ENCODE data around the gene KRT86.

Gene KRT86

DNA sequence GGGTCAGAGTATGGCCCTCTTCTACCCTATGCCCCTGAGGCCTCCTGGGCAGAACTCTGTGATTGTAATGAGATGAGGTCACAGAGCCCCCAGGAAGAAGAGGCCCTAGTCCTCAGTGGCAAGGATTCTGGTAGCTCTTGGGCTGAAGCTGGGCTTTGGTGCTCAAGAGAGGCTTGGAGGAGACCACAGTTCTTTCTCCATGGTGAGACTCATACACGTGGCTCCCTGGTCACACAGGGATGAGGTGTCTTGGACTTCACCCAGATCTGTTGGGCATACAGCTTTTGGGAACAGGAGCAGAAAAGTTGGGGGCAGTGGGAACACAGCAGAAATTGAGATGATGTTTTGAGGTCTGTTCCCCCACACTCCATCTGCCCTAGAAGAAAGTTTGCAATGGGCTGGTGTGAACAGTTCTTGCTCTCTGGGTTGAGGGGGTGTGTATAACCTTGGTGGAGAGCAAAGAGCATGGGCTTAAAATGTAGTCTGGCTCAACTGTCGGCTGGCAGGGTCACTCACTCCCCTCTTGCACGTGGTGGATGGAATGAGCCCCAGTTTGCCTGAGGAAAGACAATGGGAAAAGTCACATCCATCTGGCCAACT, at the start of gene KRT86:
Gene KRT86, plus strand, starts transcription at position 125 of the 600 bp plus-strand sequence. CDS start 27,272 bp downstream, outside the sequence.
- no peak for DNase-seq (ENCODE audit: low read depth in 2 of 3, low spot score in 2 of 3)

DNA sequence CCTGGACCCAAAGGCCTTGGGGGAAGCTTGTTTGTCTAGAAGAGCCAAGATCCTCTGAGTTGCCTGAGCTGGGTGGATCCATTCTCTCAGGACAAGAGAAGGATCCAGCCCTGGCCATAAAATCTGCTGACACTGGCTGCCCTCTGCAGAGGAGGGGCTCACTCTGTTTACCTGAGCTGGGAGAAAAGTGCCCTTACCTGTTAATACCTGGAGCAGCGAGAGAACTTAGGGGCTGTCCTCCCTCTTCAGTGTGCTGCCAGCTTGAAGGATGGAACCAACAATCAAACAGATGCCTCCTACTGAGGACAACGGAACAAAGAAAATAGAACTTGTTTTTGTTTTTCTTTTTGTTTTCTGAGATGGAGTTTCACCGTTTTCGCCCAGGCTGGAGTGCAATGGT, 48.7 kb upstream of the KRT86 start:
- DNase-seq (ENCODE audit: low read depth in 2 of 3, low spot score in 2 of 3), result no peak

DNA sequence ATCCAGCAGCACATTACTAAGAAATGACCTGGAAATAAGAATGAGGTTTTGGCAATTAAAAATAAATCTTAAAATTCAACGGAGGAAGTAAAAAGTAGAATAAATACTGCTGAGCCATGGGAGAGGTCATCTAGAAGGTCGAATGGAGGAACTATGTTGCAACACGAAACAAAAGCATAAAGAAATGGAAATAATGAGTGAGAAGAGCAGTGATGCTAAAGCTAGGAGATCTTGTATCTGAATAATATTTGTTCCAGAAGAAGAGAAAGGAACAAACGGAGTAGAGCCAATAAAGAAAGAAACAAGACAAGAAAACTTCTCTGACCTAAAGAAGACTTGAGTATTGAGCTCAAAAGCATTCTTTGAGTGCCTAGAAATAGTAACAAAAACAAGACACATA, 48.0 kb upstream of the KRT86 start:
- no peak for DNase-seq (ENCODE audit: low read depth in 2 of 3, low spot score in 2 of 3)

DNA sequence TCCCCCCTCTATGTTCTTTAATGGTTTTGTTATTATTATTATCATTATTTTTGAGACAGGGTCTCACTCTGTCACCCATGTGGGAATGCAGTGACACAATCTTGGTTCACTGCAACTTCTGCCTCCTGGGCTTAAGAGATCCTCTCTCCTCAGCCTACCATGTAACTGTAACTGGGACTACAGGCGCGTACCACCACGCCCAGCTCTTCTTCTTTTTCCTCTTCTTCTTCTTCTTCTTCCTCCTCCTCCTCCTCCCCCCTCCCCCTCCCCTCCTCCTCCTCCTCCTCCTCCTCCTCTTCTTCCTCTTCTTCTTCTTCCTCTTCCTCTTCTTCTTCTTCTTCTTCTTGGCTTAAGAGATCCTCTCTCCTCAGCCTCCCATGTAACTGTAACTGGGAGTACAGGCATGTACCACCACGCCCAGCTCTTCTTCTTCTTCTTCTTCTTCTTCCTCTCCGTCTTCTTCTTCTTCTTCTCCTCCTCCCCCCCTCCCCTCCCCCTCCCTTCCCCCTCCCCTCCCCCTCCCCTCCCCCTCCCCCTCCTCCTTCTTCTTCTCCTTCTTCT, 46.8 kb upstream of the KRT86 start:
- no peak for DNase-seq (ENCODE audit: low read depth in 2 of 3, low spot score in 2 of 3)

DNA sequence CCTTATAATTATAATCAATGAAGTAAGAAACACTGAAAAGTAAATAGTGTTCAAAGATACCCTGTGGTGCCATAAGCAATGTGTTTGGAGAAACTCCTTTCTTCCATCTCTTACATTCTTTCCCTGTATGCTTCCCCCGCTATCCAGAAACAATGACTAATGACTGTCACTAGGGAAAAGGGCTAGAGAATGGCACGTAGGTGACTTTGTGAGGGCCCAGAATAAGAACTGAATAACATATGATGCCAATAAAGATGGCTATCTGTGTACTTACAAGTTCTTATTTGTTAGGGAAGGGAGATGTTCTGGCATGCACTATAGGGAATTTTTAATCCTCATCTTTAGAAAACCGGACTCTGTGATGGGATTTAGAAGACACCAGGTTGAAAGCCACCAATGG, 46.1 kb upstream of the KRT86 start:
- no peak for DNase-seq (ENCODE audit: low read depth in 2 of 3, low spot score in 2 of 3)

DNA sequence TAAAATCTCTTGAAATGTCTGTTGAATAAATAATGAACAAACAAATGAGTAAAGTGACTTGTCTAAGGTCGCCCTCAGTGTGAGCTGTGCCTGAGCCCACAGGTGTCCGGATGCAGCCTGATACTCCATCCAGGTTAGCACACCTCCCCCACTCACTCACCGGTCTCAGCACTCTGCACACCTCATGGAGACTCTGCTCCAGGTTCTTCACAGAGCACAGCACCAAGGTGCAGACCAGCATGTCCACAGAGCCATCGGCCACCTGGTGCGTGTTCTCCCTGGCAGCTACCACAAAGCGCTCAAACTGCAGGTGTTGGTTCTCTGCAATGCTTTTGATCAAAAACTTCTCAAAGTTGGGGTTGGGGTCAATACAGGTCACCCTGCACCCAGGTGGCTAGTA, 45.5 kb upstream of the KRT86 start:
- no peak for DNase-seq (ENCODE audit: low read depth in 2 of 3, low spot score in 2 of 3)

DNA sequence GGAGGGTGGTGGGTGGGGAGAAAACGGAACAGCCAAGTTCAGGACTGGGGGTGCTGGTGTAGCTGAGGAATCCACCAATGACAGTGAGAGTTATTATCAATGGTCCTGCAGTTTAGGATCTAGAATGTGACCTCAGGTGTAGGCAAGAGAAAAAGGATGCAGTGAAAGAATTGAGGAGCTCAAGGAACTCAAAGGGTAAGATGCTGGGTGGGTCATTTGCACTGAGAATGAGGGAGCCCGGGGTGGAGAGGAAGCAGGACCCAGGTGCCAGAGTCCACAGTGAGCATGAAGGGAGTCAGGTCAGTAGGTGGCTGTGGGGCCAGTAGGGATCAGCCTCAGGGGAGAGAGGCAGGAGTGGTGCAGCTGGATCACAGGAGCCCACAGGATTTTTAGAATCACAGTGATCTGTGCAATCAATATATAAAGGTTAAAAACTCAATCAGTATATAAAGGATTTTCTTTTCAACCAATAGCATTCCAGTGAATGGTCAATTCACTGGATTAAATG, 44.6 kb upstream of the KRT86 start:
- no peak for DNase-seq (ENCODE audit: low read depth in 2 of 3, low spot score in 2 of 3)

DNA sequence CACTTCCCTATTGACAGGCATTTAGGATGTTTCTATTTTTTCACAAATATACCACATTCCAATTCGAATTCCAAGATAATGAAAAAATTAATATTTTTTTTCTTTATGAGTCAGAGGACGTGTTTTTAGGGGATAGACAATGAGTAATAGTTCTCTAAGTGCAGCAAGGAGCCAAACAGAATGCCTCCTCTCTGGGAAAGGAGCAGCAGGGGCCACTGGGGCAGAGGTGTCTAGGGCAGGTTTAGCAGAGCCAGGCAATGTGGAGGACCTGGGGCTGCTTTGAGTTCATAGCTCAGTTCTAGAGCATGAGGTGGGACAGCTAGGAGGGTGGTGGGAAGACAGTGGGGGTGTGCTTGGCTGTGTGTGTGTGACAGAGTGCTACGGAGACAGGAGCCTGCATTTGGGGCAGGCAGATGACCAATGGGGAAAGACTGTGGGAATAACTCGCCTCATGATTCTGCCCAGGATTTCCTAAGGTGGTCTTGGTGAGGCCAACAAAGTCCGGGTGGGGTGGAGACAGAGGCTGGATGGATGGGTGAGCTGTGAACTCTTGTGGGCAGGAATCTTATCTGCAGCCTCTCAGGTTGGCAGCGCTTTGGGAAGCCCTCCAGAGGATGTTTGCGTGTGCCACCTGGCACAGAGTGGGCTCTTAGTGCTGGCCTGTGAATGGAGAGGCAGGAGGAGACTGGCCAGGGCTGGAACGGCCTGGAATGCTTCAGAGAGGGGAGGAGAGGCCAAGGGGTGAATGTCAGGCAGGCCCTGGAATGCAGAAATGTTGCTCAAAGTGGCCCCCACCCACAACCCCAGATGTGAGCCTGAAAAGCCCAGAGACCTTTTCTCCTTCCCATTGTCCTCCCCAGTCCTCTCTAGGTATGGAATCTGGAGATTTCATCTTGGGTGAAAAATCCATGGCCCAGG, 43.8 kb upstream of the KRT86 start:
- DNase-seq (ENCODE audit: low read depth in 2 of 3, low spot score in 2 of 3), result no peak

DNA sequence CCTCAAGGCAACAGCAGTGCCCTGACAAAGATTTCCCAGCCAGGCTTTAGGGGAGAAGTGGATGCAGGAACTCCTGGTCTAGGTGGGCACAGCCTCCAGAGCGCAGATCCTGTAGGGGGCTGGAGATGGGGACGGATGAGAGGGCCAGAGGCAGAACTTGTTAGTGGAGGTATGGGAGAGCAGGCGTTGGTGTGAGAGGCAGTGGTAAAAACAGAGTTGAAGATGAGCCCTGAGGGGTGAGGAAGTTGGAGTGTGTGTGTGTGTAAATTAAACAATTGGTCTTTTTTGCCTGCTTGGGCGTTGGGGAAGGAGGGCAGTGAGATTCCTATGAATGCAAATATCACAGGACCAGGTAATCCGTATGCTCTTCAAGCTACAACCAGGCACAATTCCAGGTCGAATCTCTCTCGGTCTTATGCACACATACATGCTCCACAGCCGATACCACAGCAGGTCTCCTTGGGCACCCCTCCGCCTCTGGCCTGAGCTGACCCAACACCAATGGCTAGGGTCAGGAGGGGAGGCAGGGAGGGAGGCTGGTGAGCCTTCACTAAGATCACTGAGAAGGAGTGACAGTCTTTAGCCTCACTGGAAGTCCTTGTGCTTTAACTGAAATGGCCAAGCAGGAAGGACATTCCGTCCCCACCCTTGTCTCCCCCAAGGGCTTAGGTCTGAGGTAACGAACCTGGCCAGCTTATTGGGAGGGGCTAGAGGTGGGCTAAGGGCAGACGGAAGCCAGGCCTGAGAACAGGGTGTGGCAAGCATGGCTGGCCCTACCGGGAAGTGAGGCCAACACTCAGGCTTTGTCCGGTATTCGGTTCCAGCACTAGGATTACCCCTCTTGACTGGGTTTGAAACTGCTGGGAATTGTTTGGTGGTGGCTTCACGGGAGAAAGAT, 42.9 kb upstream of the KRT86 start:
- no peak for DNase-seq (ENCODE audit: low read depth in 2 of 3, low spot score in 2 of 3)

DNA sequence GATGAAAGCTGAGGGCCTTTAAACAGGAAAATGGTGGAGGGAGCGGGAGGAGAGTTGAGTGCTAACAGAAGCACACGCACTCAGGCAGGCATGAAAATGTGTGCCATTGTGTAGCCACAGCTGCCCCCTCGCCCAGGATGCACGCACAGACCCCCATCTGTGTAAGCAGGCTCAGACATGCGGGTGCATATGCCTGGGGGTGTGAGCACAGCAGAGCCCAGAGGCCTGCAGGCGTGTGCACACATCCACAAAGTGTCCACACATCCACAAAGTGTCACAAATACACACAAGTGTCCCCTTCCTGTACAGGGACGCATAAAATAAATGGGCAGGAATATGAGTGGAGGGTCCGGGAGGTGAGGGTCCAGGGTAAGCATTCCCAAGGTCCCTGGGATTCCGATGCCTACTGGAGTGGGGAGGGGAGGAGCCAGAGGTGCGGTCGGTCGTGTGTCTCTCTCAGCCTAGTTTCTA, 42.2 kb upstream of the KRT86 start:
- DNase-seq (ENCODE audit: low read depth in 2 of 3, low spot score in 2 of 3), result no peak

DNA sequence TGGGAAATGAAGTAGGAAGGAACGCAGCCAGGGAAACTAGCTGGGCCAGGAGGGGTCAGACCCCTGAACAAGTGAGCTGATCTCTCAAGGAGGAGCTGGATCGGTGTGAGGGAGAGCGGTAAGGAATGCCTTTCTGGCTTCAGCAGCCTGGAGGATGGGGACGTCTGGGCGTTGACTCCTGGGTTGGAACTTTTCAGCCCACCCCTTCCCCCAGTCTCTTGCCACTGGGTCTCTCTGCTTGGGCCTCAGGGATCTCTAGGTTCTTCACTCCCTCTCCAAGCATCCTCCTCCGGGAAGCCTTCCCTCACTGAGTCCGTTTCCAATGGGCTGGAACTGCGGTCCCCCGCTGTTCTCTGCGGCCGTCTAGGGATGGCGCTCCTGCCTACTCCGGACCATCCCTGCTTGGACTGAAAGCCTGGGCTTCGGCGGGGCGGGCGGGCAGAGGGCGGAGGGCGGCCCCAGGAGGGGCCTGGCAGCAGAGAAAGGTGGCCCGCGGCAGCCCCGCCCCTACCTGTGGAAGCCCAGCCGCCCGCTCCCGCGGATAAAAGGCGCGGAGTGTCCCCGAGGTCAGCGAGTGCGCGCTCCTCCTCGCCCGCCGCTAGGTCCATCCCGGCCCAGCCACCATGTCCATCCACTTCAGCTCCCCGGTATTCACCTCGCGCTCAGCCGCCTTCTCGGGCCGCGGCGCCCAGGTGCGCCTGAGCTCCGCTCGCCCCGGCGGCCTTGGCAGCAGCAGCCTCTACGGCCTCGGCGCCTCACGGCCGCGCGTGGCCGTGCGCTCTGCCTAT, 41.6 kb upstream of the KRT86 start, which contains the start of gene KRT7:
Gene KRT7, plus strand, starts transcription at position 570 of the 788 bp plus-strand sequence. Its CDS starts 54 bp downstream, at position 624.
- no peak for DNase-seq (ENCODE audit: low read depth in 2 of 3, low spot score in 2 of 3)

DNA sequence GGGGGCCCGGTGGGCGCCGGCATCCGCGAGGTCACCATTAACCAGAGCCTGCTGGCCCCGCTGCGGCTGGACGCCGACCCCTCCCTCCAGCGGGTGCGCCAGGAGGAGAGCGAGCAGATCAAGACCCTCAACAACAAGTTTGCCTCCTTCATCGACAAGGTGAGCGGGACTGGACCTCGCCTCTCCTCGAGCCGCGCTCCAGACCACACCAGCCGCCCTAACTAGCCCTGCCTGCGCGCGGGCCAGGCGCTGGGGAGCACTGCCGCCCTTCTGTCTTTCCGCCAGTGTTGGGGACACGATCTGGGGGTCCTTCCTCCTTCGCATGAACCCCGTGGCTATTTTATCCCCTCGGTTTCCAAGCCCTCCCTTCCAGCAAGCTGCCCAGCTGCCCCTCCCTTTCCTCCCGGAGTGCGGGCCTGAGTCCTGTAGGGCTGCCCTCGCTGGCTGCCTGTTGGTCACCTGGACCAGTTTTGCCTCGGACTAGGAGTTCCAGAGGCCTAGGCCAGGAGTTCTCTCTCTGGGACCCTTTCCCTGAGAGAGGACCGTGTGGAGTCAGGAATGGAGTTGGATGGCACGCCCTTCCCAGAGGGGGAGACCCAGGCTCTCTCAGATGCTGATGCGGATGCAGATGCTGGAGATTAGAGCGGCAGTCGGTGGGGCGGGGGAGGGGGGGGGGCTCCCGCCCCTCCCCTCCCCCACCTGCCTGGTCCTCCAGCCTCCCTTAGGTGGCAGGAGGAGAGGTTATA, 40.8 kb upstream of the KRT86 start:
- DNase-seq (ENCODE audit: low read depth in 2 of 3, low spot score in 2 of 3), result no peak

DNA sequence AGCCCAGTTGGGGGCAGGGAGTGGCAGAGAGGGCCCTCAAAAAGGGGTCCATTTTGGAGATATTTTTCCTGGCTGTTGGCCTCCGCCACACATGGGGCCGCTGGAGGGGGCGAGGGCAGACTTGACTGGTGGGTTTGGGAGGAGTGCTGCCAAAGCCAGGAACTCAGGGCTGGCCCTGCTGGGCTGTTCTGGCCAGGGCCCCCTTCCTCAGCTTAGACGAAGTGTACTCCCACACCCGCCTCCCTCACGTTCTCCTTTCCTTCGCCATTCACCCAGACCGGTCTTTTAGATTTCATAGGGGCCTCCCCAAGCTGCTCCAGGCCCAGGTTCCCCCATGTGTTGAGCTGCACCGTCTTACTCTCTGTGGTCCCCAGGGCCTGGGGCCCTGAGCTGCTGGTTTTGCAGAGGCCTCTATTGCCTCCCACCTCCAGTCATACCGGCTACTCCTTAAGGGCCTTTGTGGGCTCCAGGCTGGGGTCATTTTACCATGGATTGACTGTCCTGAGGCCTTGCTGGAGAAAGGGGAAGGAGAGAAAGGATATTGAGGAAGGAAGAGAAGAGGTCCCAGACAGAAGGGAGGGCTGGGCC, 40.1 kb upstream of the KRT86 start:
- no peak for DNase-seq (ENCODE audit: low read depth in 2 of 3, low spot score in 2 of 3)

DNA sequence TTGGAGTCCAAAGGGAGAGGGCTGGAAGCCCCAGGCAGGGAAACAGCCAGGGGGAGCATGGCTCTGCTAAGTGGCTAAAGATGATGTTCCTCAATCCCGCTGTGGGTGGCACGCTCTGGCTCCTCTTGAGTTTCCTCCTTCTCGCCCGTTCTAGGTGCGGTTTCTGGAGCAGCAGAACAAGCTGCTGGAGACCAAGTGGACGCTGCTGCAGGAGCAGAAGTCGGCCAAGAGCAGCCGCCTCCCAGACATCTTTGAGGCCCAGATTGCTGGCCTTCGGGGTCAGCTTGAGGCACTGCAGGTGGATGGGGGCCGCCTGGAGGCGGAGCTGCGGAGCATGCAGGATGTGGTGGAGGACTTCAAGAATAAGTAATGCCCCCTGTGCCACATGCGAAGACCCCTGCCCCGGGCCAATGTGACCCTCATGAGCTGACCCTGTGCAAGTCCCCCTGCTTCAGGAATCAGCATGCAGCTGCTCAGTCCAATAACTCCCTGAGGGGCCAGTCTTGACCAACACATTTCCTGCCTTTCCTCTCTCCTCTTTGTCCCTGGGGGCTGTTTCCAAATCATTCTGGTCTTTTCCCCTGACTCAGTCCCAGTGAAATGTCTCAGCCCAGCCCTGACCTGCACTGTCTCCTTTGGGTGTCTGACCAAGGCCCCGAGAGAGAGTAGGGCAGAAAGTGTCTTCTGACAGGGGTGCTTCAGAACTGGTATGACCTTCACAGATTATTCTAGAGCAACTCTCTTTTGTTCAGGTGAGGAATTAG, 39.3 kb upstream of the KRT86 start:
- DNase-seq (ENCODE audit: low read depth in 2 of 3, low spot score in 2 of 3), result no peak

DNA sequence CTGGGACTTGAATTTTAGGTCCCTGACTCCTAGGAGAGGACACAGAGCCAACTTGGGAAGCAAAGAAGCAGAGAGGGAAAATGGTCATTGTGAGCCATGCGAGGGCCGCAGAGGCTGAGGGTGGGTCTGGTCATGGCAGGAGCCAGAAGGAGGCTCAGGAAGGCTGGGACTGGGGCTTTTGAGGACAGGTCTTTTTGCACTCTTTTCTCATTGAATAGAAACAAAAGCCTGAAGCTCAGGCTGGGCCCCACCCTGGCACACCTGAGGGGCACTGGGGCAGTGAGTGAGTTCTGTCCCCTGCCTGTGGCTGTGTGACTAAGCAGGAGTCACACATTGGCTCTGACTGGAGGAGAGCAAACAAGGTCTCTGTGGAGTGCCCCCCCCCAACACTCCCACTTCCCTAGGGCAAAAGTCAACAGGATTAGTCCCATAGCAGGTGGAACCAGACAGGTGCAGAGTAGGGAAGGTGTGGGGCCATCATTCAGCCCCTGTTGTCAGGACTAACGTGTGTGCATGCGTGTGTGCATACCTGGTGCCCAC, 38.6 kb upstream of the KRT86 start:
- no peak for DNase-seq (ENCODE audit: low read depth in 2 of 3, low spot score in 2 of 3)

DNA sequence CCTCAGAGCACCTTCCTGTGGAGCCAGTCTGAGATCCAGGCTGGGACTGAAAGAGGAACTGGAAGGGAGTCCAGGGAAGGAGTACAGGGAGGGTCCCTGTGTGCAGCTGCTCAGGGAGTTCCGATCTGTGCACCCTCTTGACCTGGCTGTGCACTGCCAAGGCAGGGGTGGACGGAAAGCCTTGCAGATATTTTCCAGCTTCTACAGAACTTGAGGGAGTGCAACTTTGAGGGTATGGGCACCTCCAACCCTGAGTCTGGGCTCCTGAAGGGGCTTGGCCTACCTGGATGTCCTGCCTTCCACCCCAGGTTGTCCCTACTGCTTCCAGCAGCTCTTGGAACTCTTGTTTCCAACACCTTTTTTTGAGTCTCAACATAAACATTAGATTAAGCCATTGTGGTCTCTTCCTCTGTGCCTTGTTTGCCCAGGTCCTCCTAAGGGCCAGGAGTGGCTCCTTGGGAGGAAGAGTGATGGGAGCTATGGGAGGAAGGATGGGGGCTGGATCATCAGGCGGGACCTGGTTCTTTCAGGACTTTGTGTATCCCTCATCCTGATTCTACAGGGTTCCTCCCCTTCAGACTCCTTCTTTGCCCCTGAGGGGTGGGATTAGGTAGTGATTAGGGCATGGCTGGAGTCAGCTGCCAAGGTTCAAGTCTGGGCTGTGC, 37.9 kb upstream of the KRT86 start:
- DNase-seq (ENCODE audit: low read depth in 2 of 3, low spot score in 2 of 3), result no peak

DNA sequence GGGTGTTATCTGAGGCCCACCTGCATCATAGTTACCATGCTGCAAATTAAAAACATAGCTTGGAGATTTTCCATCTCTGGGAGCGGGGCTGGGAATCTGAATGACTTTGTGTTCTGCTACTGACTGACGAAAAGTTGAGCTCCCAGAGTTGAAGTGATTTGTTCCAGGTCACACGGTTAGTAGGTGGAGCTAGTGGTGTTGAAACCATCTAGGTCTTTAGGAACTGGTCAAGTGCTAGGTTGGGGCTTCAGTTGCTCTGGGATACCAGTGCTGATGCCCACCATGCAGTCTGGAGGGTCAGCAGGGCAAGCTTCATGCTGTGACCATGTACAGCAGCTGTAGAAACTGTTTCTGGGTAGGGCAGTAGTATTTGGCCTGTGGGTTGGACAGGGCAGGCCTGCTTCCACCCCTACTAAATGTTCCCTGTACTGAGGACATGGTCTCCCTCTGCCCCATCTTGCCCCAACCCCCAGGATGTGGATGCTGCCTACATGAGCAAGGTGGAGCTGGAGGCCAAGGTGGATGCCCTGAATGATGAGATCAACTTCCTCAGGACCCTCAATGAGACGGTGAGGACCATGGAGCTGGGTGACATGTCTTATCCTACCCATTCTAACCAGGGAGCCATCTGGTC, 36.1 kb upstream of the KRT86 start:
- no peak for DNase-seq (ENCODE audit: low read depth in 2 of 3, low spot score in 2 of 3)

Measured in activated CD8-positive, alpha-beta memory T cell treated with anti-CD3 and anti-CD28 coated beads for 48 hours (primary cell).